IMR-90 (cell line): ENCODE results near the gene L1CAM.

Experiments
- BHLHE40 ChIP-seq: fragments of 150-350 bp; IDR thresholded peaks from 2 replicates; pipeline ENCODE4 v1.6.1; 2016; ENCODE audit warnings: mild to moderate bottlenecking, low read depth, low read length
- CEBPB ChIP-seq: IDR thresholded peaks from 2 replicates; pipeline ENCODE4 v1.6.1; 2012; ENCODE audit warnings: low read depth, low read length, improper control_type of control experiment
- CHD1 ChIP-seq: IDR thresholded peaks from 2 replicates; pipeline ENCODE4 v1.6.1; 2012; ENCODE audit warnings: low read depth, low read length, improper control_type of control experiment
- CTCF ChIP-seq: conservative IDR thresholded peaks from 2 replicates; pipeline ENCODE4 v1.5.1; 2012; ENCODE audit warnings: mild to moderate bottlenecking, low read depth, low read length, improper control_type of control experiment
- MAZ ChIP-seq: IDR thresholded peaks from 2 replicates; pipeline ENCODE4 v1.6.1; 2012; ENCODE audit warnings: low read depth, mild to moderate bottlenecking, low read length, improper control_type of control experiment, moderate library complexity, borderline replicate concordance
- MXI1 ChIP-seq: IDR thresholded peaks from 2 replicates; pipeline ENCODE4 v1.6.1; 2012; ENCODE audit warnings: low read depth, mild to moderate bottlenecking, low read length, moderate library complexity, borderline replicate concordance
- POLR2A ChIP-seq: IDR thresholded peaks from 2 replicates; pipeline ENCODE4 v1.6.1; 2012; ENCODE audit warnings: mild to moderate bottlenecking, low read depth, low read length
- RAD21 ChIP-seq: IDR thresholded peaks from 2 replicates; pipeline ENCODE4 v1.6.1; 2012; ENCODE audit warnings: low read length, improper control_type of control experiment
- RCOR1 ChIP-seq: IDR thresholded peaks from 2 replicates; pipeline ENCODE4 v1.6.1; 2012; ENCODE audit warnings: mild to moderate bottlenecking, low read length, improper control_type of control experiment; ENCODE audit not compliant: insufficient replicate concordance
- RFX5 ChIP-seq: IDR thresholded peaks from 2 replicates; pipeline ENCODE4 v1.8.0; 2012; ENCODE audit warnings: low read depth, mild to moderate bottlenecking, low read length, moderate library complexity
- SMC3 ChIP-seq: fragments of 150-350 bp; IDR thresholded peaks from 2 replicates; pipeline ENCODE4 v1.6.1; 2016; ENCODE audit warnings: low read depth, mild to moderate bottlenecking, antibody characterized with exemption, low read length, moderate library complexity
- TF ChIP-seq, protein P1 (sequence below): fragments of 150-350 bp; IDR thresholded peaks from 2 replicates; pipeline ENCODE4 v1.6.1; 2016; ENCODE audit warnings: low read depth, mild to moderate bottlenecking, low read length, moderate library complexity, borderline replicate concordance

DNA sequence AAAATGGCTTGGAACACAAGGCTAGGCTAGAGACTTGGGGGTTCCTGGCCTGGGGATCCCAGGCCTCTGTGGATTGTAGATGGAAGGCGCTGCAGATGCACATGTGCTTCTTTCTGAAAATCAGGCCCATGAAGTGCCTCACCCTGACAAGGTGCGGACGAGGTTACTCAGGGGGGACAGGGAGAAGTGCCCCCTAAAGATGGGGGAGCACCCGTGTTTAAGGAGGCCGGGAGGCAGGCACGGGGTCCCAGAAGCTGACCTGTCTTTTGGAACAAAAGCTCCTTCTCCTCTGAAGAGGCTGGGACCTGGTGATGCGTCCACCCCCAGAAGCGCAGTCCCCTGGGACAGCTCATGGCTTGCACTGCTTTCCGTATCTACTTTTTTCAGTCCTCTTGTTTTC is 58.1 kb downstream of the L1CAM start:
- TF ChIP-seq CTCF (no peak), BHLHE40 (no peak), POLR2A (no peak), RFX5 (no peak), MXI1 (no peak), CEBPB (no peak), RAD21 (no peak), RCOR1 (no peak), CHD1 (no peak), SMC3 (no peak), MAZ (no peak)
- TF ChIP-seq, protein P1, sequence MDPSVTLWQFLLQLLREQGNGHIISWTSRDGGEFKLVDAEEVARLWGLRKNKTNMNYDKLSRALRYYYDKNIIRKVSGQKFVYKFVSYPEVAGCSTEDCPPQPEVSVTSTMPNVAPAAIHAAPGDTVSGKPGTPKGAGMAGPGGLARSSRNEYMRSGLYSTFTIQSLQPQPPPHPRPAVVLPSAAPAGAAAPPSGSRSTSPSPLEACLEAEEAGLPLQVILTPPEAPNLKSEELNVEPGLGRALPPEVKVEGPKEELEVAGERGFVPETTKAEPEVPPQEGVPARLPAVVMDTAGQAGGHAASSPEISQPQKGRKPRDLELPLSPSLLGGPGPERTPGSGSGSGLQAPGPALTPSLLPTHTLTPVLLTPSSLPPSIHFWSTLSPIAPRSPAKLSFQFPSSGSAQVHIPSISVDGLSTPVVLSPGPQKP = no peak
